ENCODE data around the gene NUTF2. TPM values are rescaled to one million over a fixed set of nuclear protein-coding genes. Genes with fewer than 3 reads are reported as not detected.

NUTF2 gene
- total and polyA plus RNA-seq, 2 of the 8 experiments (the other 6 are each of a cell fraction or from before 2014, with no cell fraction given), result 219 to 377 TPM

GRCh38 chr16:67804853-67805542, 41.7 kb upstream of the NUTF2 start (continued):
- no peak for TF ChIP-seq POLR2AphosphoS5 (IDR thresholded peaks at IDR 0.05; ENCODE audit: low read depth, low read length)
- no peak for TF ChIP-seq POLR2A (IDR thresholded peaks at IDR 0.05; ENCODE audit: control extremely low read depth in 1 of 2, low read depth in 2 of 2, low read length in 2 of 2)
- TF ChIP-seq TAF7 (optimal IDR thresholded peaks at IDR 0.05; ENCODE audit: borderline replicate concordance, low read depth, low read length), result no peak
- no peak for TF ChIP-seq PHF8 (conservative IDR thresholded peaks at IDR 0.05; ENCODE audit: low read depth, low read length)
- no peak for TF ChIP-seq CTBP2 (IDR thresholded peaks at IDR 0.05; ENCODE audit: borderline replicate concordance, insufficient read depth, insufficient read length, low read length)
- no peak for TF ChIP-seq CBX5 (IDR thresholded peaks at IDR 0.05; ENCODE audit: low read depth, low read length)
- TF ChIP-seq CREB1 (IDR thresholded peaks at IDR 0.05), result no peak
- no peak for TF ChIP-seq TEAD4 (IDR thresholded peaks at IDR 0.05; ENCODE audit: low read depth, low read length)
- TF ChIP-seq RFX5 (IDR thresholded peaks at IDR 0.05; ENCODE audit: borderline replicate concordance, low read depth, low read length), result no peak
- TF ChIP-seq SP4 (IDR thresholded peaks at IDR 0.05; ENCODE audit: low read length), result no peak
- no peak for TF ChIP-seq NANOG (IDR thresholded peaks at IDR 0.05; ENCODE audit: insufficient read depth, low read depth, low read length, poor library complexity, severe bottlenecking)
